HepG2 (cell line): ENCODE data around the gene NR2F1-AS1. TPM values are rescaled to one million over a fixed set of nuclear protein-coding genes. Genes with fewer than 3 reads are reported as not detected.

ENCODE experiments used
- ATAC-seq: fragments of 200-7000 bp; cut with Tn5 transposase; 3 replicates; pipeline ENCODE4 v1.9.1; 2020; ENCODE audit warnings: mild to moderate bottlenecking, moderate library complexity
- BruUV-seq: library from RNA; stranded (reverse); fragments of 400-500 nt; replicated peaks from 2 replicates; lab custom pipeline; 2021; lab: Mats Ljungman, UMichigan
- CTCF ChIA-PET: fragments of 300-600 bp; formaldehyde crosslinking; extraction: SDS; loops from one replicate; lab custom pipeline; 2021; ENCODE audit warnings: low total read pairs, inconsistent platforms, low intra/inter-chr PET ratio; lab: Yijun Ruan, JAX
- POLR2A ChIA-PET: fragments of 350-600 bp; sonication (Branson Sonifier 250); formaldehyde crosslinking; loops from one replicate; lab custom pipeline; 2020; ENCODE audit warnings: antibody characterized with exemption, inconsistent platforms; lab: Yijun Ruan, JAX
- DNase-seq: peaks from one replicate; pipeline ENCODE4 v3.0.0-alpha.2; 2015; ENCODE audit warnings: low spot score
- FAIRE-seq: peaks from 3 replicates; lab custom pipeline; 2011; peaks lifted over from hg19 to GRCh38; lab: Jason Lieb, UNC
- H2AFZ ChIP-seq: one replicate; pipeline ENCODE4 v1.6.1; 2011; ENCODE audit warnings: low read length, inconsistent platforms
- H3K27ac ChIP-seq: fragments of 300-600 bp; 3 replicates; pipeline ENCODE4 v1.8.0; 2011; ENCODE audit warnings: mixed run types, mild to moderate bottlenecking, mixed read lengths, low read length, inconsistent platforms; ENCODE audit not compliant: insufficient read depth; ENCODE audit errors: extremely low read length
- H3K27me3 ChIP-seq, 2 experiments: fragments of 200-600 bp in 1 of 2; 2 replicates in 1 of 2; 3 replicates in 1 of 2; pipeline versions ENCODE4 v1.6.0 to v1.8.0; 2011; ENCODE audit warnings: low read length in 2 of 2, mild to moderate bottlenecking in 2 of 2, moderate library complexity in 2 of 2, inconsistent platforms in 1 of 2; ENCODE audit not compliant: insufficient read depth in 2 of 2, control insufficient read depth in 1 of 2
- H3K36me3 ChIP-seq, 2 experiments: fragments of 200-600 bp in 1 of 2; replicated peaks in 1 of 2; 2 replicates in 1 of 2; 3 replicates in 1 of 2; pipeline versions ENCODE4 v1.5.1 to v1.8.0; 2011; ENCODE audit warnings: low read length in 2 of 2, inconsistent platforms in 1 of 2; ENCODE audit not compliant: insufficient read depth in 2 of 2, control insufficient read depth in 1 of 2
- H3K4me1 ChIP-seq: 2 replicates; pipeline ENCODE4 v1.5.1; 2012; ENCODE audit warnings: low read length, inconsistent platforms; ENCODE audit not compliant: insufficient read depth
- H3K4me2 ChIP-seq: 2 replicates; pipeline ENCODE4 v1.6.0; 2011; ENCODE audit warnings: low read depth, low read length, inconsistent platforms
- H3K4me3 ChIP-seq, 3 experiments: fragments of 200-600 bp in 1 of 3; sonication (generic), shearing (Covaris generic) in 1 of 3; replicated peaks in 1 of 3; 2 replicates each; pipeline ENCODE4 v1.5.1; 2011 to 2016; ENCODE audit warnings: low read length in 3 of 3, inconsistent platforms in 2 of 3, low read depth in 2 of 3, mild to moderate bottlenecking in 2 of 3, control low read depth in 1 of 3, mixed read lengths in 1 of 3; ENCODE audit not compliant: insufficient read depth in 1 of 3
- H3K79me2 ChIP-seq: one replicate; pipeline ENCODE4 v1.6.1; 2011; ENCODE audit warnings: low read length, inconsistent platforms; ENCODE audit not compliant: insufficient read depth
- H3K9ac ChIP-seq: 2 replicates; pipeline ENCODE4 v1.6.0; 2011; ENCODE audit warnings: mild to moderate bottlenecking, low read depth, low read length, inconsistent platforms; ENCODE audit not compliant: insufficient read depth
- H3K9me3 ChIP-seq: 2 replicates; pipeline ENCODE4 v1.5.1; 2012; ENCODE audit warnings: mild to moderate bottlenecking, low read length
- H4K20me1 ChIP-seq: 2 replicates; pipeline ENCODE4 v1.6.0; 2011; ENCODE audit warnings: inconsistent platforms, mild to moderate bottlenecking, low read length, moderate library complexity; ENCODE audit not compliant: insufficient read depth
- AHDC1 ChIP-seq: sonication (generic); formaldehyde crosslinking; IDR thresholded peaks from 2 replicates; pipeline ENCODE4 v1.5.1; 2020; ENCODE audit warnings: mild to moderate bottlenecking, missing genetic modification reagents, borderline replicate concordance
- CSRNP2 ChIP-seq: sonication (generic); formaldehyde crosslinking; conservative IDR thresholded peaks from 2 replicates; pipeline ENCODE4 v1.8.0; 2022; ENCODE audit warnings: low read depth, missing genetic modification reagents
- ELF4 ChIP-seq: sonication (generic); formaldehyde crosslinking; IDR thresholded peaks from 2 replicates; pipeline ENCODE4 v1.5.0; 2020; ENCODE audit warnings: missing genetic modification reagents, mild to moderate bottlenecking, moderate library complexity, borderline replicate concordance
- ERF ChIP-seq: IDR thresholded peaks from 2 replicates; pipeline ENCODE4 v1.6.1; 2018; ENCODE audit warnings: missing biosample characterization, missing genetic modification reagents
- HOXD1 ChIP-seq: sonication (generic); formaldehyde crosslinking; IDR thresholded peaks from 2 replicates; pipeline ENCODE4 v1.5.0; 2020; ENCODE audit warnings: missing genetic modification reagents
- JUN ChIP-seq: sonication (generic); formaldehyde crosslinking; IDR thresholded peaks from 2 replicates; pipeline ENCODE4 v1.4.0; 2020; ENCODE audit warnings: mild to moderate bottlenecking, missing genetic modification reagents
- MAX ChIP-seq: IDR thresholded peaks from 2 replicates; pipeline ENCODE4 v1.6.1; 2012; ENCODE audit warnings: inconsistent platforms
- NFIC ChIP-seq: IDR thresholded peaks from 2 replicates; pipeline ENCODE4 v1.6.1; 2012; ENCODE audit warnings: mild to moderate bottlenecking, low read length, inconsistent platforms
- NR3C1 ChIP-seq: sonication (generic); formaldehyde crosslinking; IDR thresholded peaks from 2 replicates; pipeline ENCODE4 v1.4.0; 2020; ENCODE audit warnings: missing genetic modification reagents
- RBFOX2 ChIP-seq: fragments of 200-400 bp; formaldehyde crosslinking; IDR thresholded peaks from 2 replicates; pipeline ENCODE4 v1.6.1; 2017; ENCODE audit warnings: low read depth, mild to moderate bottlenecking, low read length
- U2AF2 ChIP-seq: fragments of 200-400 bp; formaldehyde crosslinking; IDR thresholded peaks from 2 replicates; pipeline ENCODE4 v1.6.1; 2017; ENCODE audit warnings: low read depth, mild to moderate bottlenecking, low read length
- ZBTB38 ChIP-seq: sonication (generic); formaldehyde crosslinking; IDR thresholded peaks from 2 replicates; pipeline ENCODE4 v1.5.1; 2020; ENCODE audit warnings: mild to moderate bottlenecking, missing genetic modification reagents
- ZNF280D ChIP-seq: sonication (generic); formaldehyde crosslinking; IDR thresholded peaks from 2 replicates; pipeline ENCODE4 v1.5.1; 2020; ENCODE audit warnings: mild to moderate bottlenecking, missing genetic modification reagents
- ZNF564 ChIP-seq: sonication (generic); formaldehyde crosslinking; IDR thresholded peaks from 2 replicates; pipeline ENCODE4 v1.8.1; 2023; ENCODE audit warnings: mild to moderate bottlenecking, missing genetic modification reagents
- WGBS: methylation state at CpG from one replicate; pipeline ENCODE4 v1.1.6; 2017; ENCODE audit warnings: low lambda C conversion rate; 5-methylcytosine and 5-hydroxymethylcytosine counted together
- in situ Hi-C: cut with HindIII; loops from 2 replicates; pipeline ENCODE4 v1.10.0; 2017; ENCODE audit warnings: low pct_unique_long_range_greater_than_20kb; ENCODE audit not compliant: extremely low pct_ligation_motif_present
- intact Hi-C: fragments of 100-400 bp; cut with micrococcal nuclease; formaldehyde crosslinking; loops from one replicate; pipeline ENCODE4 v1.10.0; 2022; ENCODE audit not compliant: unreplicated experiment
- polyA plus RNA-seq, 8 experiments: library from polyadenylated mRNA; depleted of rRNA in 3 of 8; stranded (reverse) in 7 of 8; unstranded in 1 of 8; fragments of >200 nt; fragmentation: Illumina TruSeq in 4 of 8; extraction: Trizol in 4 of 8; gene quantifications; 2 replicates each; pipeline versions ENCODE4 v1.2.1 to v1.2.3, GENCODE V29; 2011 to 2016; ENCODE audit warnings: low read depth in 4 of 8, missing spikeins in 1 of 8, mixed read lengths in 1 of 8; ENCODE audit not compliant: insufficient read depth in 1 of 8
- total RNA-seq, 5 experiments: library from RNA; depleted of rRNA; stranded (reverse); fragments of >200 nt; fragmentation: Illumina TruSeq; extraction: Trizol; gene quantifications; 2 replicates each; pipeline ENCODE4 v1.2.3, GENCODE V29; 2016; ENCODE audit warnings: low read depth in 1 of 5

NR2F1-AS1 gene
- total and polyA plus RNA-seq, 2 of the 13 experiments (the other 11 are each of a cell fraction or from before 2014, with no cell fraction given): 2.8 TPM

DNA sequence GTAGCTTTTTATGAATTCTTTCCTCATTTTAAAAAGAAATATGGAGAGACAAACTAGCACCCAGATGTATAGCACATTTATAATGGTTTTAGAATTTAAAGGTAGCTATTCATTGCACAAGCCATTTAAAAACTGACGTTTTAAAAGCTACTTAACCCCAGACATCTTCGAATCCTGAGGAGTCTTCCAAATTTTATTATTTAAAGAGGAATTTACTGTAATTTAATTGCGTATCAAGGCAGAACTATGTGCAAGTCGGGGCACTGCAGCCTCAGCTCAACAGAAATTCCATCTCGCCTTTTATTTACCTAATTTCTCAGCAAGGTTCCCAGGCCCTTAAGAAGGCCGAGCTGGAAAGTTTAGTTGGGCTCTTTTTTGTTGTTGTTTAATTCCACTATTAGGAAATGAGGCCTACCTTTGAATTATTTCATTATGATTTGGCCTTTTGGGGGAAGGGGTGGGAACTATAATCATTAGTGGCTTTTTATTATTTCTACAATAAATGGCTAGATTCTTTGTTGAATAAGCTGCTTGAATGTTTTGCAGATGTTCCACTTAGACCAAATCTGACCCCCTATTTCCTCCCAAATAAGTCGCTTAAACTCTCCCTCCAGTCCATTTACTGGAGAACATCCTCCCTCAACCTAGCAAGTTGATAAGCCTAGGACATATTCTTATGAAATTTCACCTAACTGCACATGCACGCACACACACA is 22.2 kb upstream of the NR2F1-AS1 start:
- no peak overlapping the region for H3K27ac ChIP-seq
- H3K79me2 ChIP-seq: no peaks in the 10 kb centered on the region
- ATAC-seq (no peak), DNase-seq (no peak), FAIRE-seq (no peak)
- H3K4me1 ChIP-seq: peaks cover 34% of the 10 kb centered on the region
- H2AFZ ChIP-seq: no peak overlapping the region
- no peak overlapping the region for H3K4me2 ChIP-seq
- H3K4me3 ChIP-seq: no peak overlapping the region
- ChIA-PET POLR2A (interaction anchor here (0.6 kb wide), 1 partner anchor 20 kb away, joined by 3 read pairs; the partner anchor contains the start of gene NR2F1), CTCF (no interaction called here)
- peaks cover 2 to 51% of the 10 kb centered on the region in 2 experiments; a peak in 4 of 5 replicates for H3K27me3 ChIP-seq
- no peaks in the 10 kb centered on the region for H3K36me3 ChIP-seq
- no TSS peak for BruUV-seq
- no peak overlapping the region for H3K9ac ChIP-seq
- intact Hi-C loops: no loop called here
- no peaks in the 10 kb centered on the region for H3K9me3 ChIP-seq
- no peaks in the 10 kb centered on the region for H4K20me1 ChIP-seq
- in situ Hi-C loops: no loop called here
- 69% methylated on average over 8 of the region's 8 CpGs for WGBS
- TF ChIP-seq U2AF2 (no peak), ZNF280D (CRISPR knock-in tag) (no peak), CSRNP2 (CRISPR knock-in tag) (no peak), ERF (CRISPR knock-in tag) (no peak), ELF4 (CRISPR knock-in tag) (no peak), NR3C1 (CRISPR knock-in tag) (no peak), JUN (CRISPR knock-in tag) (no peak), NFIC (no peak), AHDC1 (CRISPR knock-in tag) (no peak), RBFOX2 (no peak), HOXD1 (CRISPR knock-in tag) (no peak), MAX (no peak), ZNF564 (CRISPR knock-in tag) (no peak), ZBTB38 (CRISPR knock-in tag) (no peak)
